ENCODE data around the gene WDR88. TPM values are rescaled to one million over a fixed set of nuclear protein-coding genes. Genes with fewer than 3 reads are reported as not detected.
A peak's percentile ranks its signal among the peaks of the same experiment; 100 is the strongest.
"Not testable (repeated sequence)": the region's sequence is repeated elsewhere in the genome, so short reads cannot be mapped to it uniquely, and the experiment has no call there.

Gene WDR88
- total RNA-seq, 2 donors from 2014 or later = not detected

DNA sequence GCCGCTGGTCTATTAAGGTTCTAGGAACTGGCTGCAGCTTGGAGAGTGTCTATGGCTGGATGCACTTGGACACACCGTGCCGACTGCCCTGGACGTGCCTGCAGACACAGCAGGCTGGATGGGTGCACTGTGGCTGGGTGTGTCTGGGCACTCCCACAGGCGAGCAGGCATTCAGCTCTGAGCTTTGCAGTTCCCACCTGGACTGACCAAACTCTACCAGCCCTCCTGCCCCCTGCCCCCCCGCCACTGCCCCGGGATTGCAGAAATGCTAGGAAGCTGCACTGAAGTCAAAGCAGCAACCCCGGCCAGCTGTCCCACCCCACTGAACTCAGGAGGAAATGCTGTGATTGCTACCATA, 55.2 kb downstream of the WDR88 start:
- TF ChIP-seq, protein P1, sequence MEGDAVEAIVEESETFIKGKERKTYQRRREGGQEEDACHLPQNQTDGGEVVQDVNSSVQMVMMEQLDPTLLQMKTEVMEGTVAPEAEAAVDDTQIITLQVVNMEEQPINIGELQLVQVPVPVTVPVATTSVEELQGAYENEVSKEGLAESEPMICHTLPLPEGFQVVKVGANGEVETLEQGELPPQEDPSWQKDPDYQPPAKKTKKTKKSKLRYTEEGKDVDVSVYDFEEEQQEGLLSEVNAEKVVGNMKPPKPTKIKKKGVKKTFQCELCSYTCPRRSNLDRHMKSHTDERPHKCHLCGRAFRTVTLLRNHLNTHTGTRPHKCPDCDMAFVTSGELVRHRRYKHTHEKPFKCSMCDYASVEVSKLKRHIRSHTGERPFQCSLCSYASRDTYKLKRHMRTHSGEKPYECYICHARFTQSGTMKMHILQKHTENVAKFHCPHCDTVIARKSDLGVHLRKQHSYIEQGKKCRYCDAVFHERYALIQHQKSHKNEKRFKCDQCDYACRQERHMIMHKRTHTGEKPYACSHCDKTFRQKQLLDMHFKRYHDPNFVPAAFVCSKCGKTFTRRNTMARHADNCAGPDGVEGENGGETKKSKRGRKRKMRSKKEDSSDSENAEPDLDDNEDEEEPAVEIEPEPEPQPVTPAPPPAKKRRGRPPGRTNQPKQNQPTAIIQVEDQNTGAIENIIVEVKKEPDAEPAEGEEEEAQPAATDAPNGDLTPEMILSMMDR (IDR thresholded peaks at IDR 0.05) = no peak
- Histone ChIP-seq H3K4me3 (no peak overlapping the region), H3K4me1 (ENCODE audit: control insufficient read depth in 1 of 2, low read depth in 2 of 2) (peaks cover 2 to 12% of the 10 kb centered on the region in 2 donors), H3K27me3 (replicated peaks; ENCODE audit: insufficient read depth) (no peaks in the 10 kb centered on the region), H3K36me3 (no peaks in the 10 kb centered on the region), H3K27ac (no peak overlapping the region), H3K9me3 (no peaks in the 10 kb centered on the region)
- ATAC-seq (ENCODE audit: insufficient number of reproducible peaks, low FRiP score, low read depth) (no peak), DNase-seq (ENCODE audit: low spot score) (no peak)

DNA sequence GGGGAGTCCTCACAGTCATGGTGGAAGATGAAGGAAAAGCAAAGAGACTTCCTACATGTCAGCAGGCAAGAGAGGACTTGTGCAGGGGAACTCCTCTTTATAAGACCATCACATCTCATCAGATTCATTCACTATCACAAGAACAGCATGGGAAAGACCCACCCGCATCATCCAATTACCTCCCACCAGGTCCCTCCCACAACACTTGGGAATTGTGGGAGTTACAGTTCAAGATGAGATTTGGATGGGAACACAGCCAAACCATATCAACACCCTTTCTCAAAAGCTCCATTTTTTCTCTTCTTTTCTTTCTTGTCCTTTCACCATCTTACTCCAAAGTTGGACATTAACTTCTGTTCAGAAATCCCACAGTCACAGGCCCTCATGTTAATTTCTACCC, 57.5 kb downstream of the WDR88 start:
- Histone ChIP-seq H3K27me3 (replicated peaks; ENCODE audit: insufficient read depth) (no peaks in the 10 kb centered on the region), H3K4me3 (no peak overlapping the region), H3K4me1 (ENCODE audit: control insufficient read depth in 1 of 2, low read depth in 2 of 2) (peaks cover under 1 to 2% of the 10 kb centered on the region in 2 donors), H3K36me3 (no peaks in the 10 kb centered on the region), H3K9me3 (no peaks in the 10 kb centered on the region), H3K27ac (no peak overlapping the region)
- ATAC-seq (ENCODE audit: insufficient number of reproducible peaks, low FRiP score, low read depth) = no peak
- TF ChIP-seq, protein P1 (IDR thresholded peaks at IDR 0.05) = no peak
- no peak for DNase-seq (ENCODE audit: low spot score)

DNA sequence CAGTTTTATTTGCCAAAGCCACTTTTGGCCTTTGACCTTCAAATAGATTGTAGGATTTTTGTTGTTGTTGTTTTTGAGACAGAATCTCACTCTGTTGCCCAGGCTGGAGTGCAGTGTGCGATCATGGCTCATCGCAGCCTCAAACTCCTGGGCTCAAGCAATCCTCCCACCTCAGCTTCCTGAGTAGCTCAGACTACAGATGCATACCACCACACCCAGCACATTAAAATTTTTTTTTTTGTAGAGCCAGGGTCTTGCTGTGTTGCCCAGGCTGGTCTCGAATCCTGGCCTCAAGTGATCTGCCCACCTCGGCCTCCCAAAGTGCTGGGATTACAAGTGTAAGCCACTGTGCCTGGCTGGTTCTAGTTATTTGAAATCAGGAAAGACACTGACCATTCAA, 59.2 kb downstream of the WDR88 start:
- H3K4me3 ChIP-seq; H3K27me3 ChIP-seq (replicated peaks; ENCODE audit: insufficient read depth); ATAC-seq (ENCODE audit: insufficient number of reproducible peaks, low FRiP score, low read depth); H3K27ac ChIP-seq; H3K36me3 ChIP-seq; H3K9me3 ChIP-seq; DNase-seq (ENCODE audit: low spot score): not testable (repeated sequence)
- peaks cover 0 to 12% of the 10 kb centered on the region in 2 donors for H3K4me1 ChIP-seq (ENCODE audit: control insufficient read depth in 1 of 2, low read depth in 2 of 2)

DNA sequence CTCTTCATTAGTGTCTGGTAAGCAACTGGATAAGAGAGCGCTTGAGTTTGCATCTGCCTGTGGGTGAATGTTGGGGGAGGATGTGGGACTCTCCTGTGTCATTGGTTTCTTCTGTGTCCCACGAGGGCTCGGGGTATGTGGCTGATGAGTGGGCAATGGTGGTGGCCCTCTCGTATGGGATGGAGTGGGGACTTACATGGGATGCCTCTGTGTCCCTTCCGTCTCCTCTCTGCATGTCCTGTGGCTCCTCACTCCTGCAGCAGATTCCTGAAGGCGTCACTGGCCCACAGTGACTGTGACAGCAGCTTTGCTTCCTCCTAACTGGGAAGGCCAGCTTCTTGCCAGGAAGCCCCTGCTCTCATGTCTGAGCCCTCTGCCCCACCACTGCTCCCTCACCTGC, 59.6 kb downstream of the WDR88 start:
- no peak for DNase-seq (ENCODE audit: low spot score)

DNA sequence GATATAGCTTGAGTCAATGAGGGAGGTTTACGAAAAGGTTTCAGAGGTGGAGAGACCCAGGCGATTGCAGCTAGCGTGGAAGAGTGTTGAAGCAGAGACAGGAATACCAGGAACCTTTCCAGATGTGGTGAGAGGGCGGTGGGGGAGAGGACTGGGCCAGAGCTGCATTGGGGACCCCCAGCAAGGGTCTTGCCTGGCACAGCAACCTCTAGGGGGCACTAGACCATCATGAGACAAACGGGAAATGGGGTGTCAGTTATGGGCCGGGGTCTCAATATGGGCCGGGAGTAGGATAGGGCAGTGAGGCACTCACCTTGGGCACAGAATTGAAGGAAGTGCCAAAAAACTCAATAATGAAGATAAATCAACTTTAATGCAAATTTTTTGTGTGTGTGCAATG, 60.1 kb downstream of the WDR88 start:
- no peak overlapping the region for H3K4me3 ChIP-seq
- ATAC-seq (ENCODE audit: insufficient number of reproducible peaks, low FRiP score, low read depth) = no peak
- TF ChIP-seq, protein P1 (IDR thresholded peaks at IDR 0.05) = no peak
- H3K27ac ChIP-seq = no peak overlapping the region
- no peaks in the 10 kb centered on the region for H3K36me3 ChIP-seq
- no peaks in the 10 kb centered on the region for H3K27me3 ChIP-seq (replicated peaks; ENCODE audit: insufficient read depth)
- peaks cover 0 to 13% of the 10 kb centered on the region in 2 donors for H3K4me1 ChIP-seq (ENCODE audit: control insufficient read depth in 1 of 2, low read depth in 2 of 2)
- DNase-seq (ENCODE audit: low spot score) = no peak
- no peaks in the 10 kb centered on the region for H3K9me3 ChIP-seq

More for the DNA sequence above, 59.6 kb downstream of the WDR88 start:
- Histone ChIP-seq H3K36me3 (no peaks in the 10 kb centered on the region), H3K4me3 (no peak overlapping the region), H3K4me1 (ENCODE audit: control insufficient read depth in 1 of 2, low read depth in 2 of 2) (peaks cover 0 to 13% of the 10 kb centered on the region in 2 donors), H3K9me3 (no peaks in the 10 kb centered on the region), H3K27me3 (replicated peaks; ENCODE audit: insufficient read depth) (no peaks in the 10 kb centered on the region), H3K27ac (no peak overlapping the region)
- TF ChIP-seq, protein P1 (IDR thresholded peaks at IDR 0.05) = no peak
- ATAC-seq (ENCODE audit: insufficient number of reproducible peaks, low FRiP score, low read depth) = no peak

DNA sequence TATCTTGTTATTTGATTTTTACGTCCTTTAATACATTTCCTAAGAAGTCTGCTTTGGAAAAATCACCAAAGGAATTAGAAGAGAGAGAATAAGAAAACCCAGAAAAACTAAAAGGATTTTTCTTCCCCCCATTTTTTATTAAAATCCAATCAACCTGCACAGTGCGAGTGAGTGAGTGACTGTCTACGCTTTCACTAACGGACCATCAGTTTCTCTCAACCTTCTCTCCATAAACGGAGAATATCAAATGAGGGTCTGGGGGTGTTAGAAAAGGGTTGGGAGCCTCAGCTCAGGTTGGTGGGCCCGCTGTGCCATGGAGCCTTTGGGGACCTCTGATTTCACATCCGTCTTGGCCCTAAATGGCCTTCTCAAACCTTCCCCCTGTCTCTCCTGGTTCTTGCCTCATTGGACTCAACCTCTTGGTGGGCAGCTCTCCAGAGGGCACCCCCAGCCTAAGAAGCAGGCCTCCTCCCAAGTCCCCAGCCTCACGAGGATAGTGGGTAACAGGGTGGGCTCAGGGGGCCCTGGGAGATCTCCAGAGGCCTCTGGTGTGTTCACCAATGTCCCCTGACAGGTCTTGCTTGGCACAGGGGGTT, 61.5 kb downstream of the WDR88 start:
- H3K4me3 ChIP-seq = peak overlapping the region; percentile 63
- peaks cover 2% of the 10 kb centered on the region for H3K36me3 ChIP-seq
- H3K27me3 ChIP-seq (replicated peaks; ENCODE audit: insufficient read depth) = no peaks in the 10 kb centered on the region
- ATAC-seq (ENCODE audit: insufficient number of reproducible peaks, low FRiP score, low read depth) (no peak), DNase-seq (ENCODE audit: low spot score) (no peak)
- peaks cover 0 to 13% of the 10 kb centered on the region in 2 donors for H3K4me1 ChIP-seq (ENCODE audit: control insufficient read depth in 1 of 2, low read depth in 2 of 2)
- no peaks in the 10 kb centered on the region for H3K9me3 ChIP-seq
- no peak overlapping the region for H3K27ac ChIP-seq
- TF ChIP-seq, protein P1 (IDR thresholded peaks at IDR 0.05) = no peak
